Naive B cell (primary cell): Measurements from ENCODE around the gene FKBP2. TPM values are rescaled to one million over a fixed set of nuclear protein-coding genes. Genes with fewer than 3 reads are reported as not detected.

Source experiments
- ATAC-seq, 2 donors: fragments of 150-1000 bp; cut with Tn5 transposase; 2 replicates each; pipeline ENCODE4 v1.10.0; 2021; ENCODE audit warnings: low read depth in 2 of 2, mild to moderate bottlenecking in 2 of 2, moderate library complexity in 2 of 2
- DNase-seq: peaks from one replicate; pipeline ENCODE4 v3.0.0; 2022
- H3K27ac Mint-ChIP-seq, 6 donors: one replicate each; pipeline ENCODE4 v1.8.0; 2020 to 2022; ENCODE audit warnings: mild to moderate bottlenecking in 6 of 6, mixed read lengths in 6 of 6, moderate library complexity in 5 of 6, inconsistent platforms in 2 of 6
- H3K27me3 Mint-ChIP-seq, 3 donors: one replicate each; pipeline ENCODE4 v1.8.0; 2021 to 2022; ENCODE audit warnings: mixed read lengths in 3 of 3, mild to moderate bottlenecking in 1 of 3
- H3K36me3 Mint-ChIP-seq, 2 donors: one replicate each; pipeline ENCODE4 v1.8.0; 2020 to 2022; ENCODE audit warnings: mixed read lengths in 2 of 2, inconsistent platforms in 1 of 2, mild to moderate bottlenecking in 1 of 2
- H3K4me1 Mint-ChIP-seq, 3 donors: one replicate each; pipeline ENCODE4 v1.8.0; 2020 to 2022; ENCODE audit warnings: mixed read lengths in 3 of 3, inconsistent platforms in 1 of 3, mild to moderate bottlenecking in 1 of 3, moderate library complexity in 1 of 3
- H3K4me3 Mint-ChIP-seq, 8 donors: one replicate each; pipeline ENCODE4 v1.8.0; 2020 to 2022; ENCODE audit warnings: mild to moderate bottlenecking in 8 of 8, mixed read lengths in 8 of 8, moderate library complexity in 8 of 8, inconsistent platforms in 2 of 8
- H3K9me3 Mint-ChIP-seq, 7 donors: one replicate each; pipeline ENCODE4 v1.8.0; 2020 to 2022; ENCODE audit warnings: mixed read lengths in 7 of 7, mild to moderate bottlenecking in 5 of 7, inconsistent platforms in 2 of 7, moderate library complexity in 1 of 7
- polyA plus RNA-seq, 6 donors: library from polyadenylated mRNA; unstranded; fragments of 300-500 nt; fragmentation: Illumina TruSeq; gene quantifications; one replicate each; pipeline ENCODE4 v1.2.3, GENCODE V29; 2021; ENCODE audit warnings: low read depth in 6 of 6

The FKBP2 gene
- polyA plus RNA-seq, 6 donors from 2014 or later: 65.3 to 94.8 (median 79.8) TPM

- ATAC-seq (no peak), DNase-seq (no peak)
- H3K4me3 Mint-ChIP-seq: peak overlapping the region; percentile 90 to 96 (median 93)
- peaks cover 44 to 81% (median 78%) of the 10 kb centered on the region in 3 donors for H3K4me1 Mint-ChIP-seq
- H3K9me3 Mint-ChIP-seq: no peaks in the 10 kb centered on the region
- H3K36me3 Mint-ChIP-seq: peaks cover 9 to 28% of the 10 kb centered on the region in 2 donors
- H3K27me3 Mint-ChIP-seq: no peaks in the 10 kb centered on the region
- H3K27ac Mint-ChIP-seq: peak overlapping the region; percentile 90 to 96 (median 92)
These were observed 32.7 kb upstream of the FKBP2 start for GRCh38 chr11:64208086-64208795.

- Mint-ChIP-seq H3K4me3 (peak overlapping the region; percentile 9 to 90 (median 69)), H3K36me3 (peaks cover 5 to 21% of the 10 kb centered on the region in 2 donors), H3K27me3 (no peaks in the 10 kb centered on the region), H3K27ac (peak overlapping the region; percentile 14 to 96 (median 88)), H3K9me3 (no peaks in the 10 kb centered on the region), H3K4me1 (peaks cover 48 to 83% (median 81%) of the 10 kb centered on the region in 3 donors)
- DNase-seq: no peak
- no peak for ATAC-seq
These were observed 31.9 kb upstream of the FKBP2 start for GRCh38 chr11:64208796-64209562.

GRCh38 chr11:64209563-64209843 lies 31.4 kb upstream of the FKBP2 start:
- Mint-ChIP-seq H3K9me3 (no peaks in the 10 kb centered on the region), H3K4me3 (peak overlapping the region in 3 of 8 donors; percentile 24 to 67 (median 56))

GRCh38 chr11:64210301-64211020 lies 30.4 kb upstream of the FKBP2 start:
- Mint-ChIP-seq H3K36me3 (peaks cover 6 to 13% of the 10 kb centered on the region in 2 donors), H3K27ac (peak overlapping the region in 3 of 6 donors; percentile 19 to 90 (median 49)), H3K27me3 (no peaks in the 10 kb centered on the region), H3K4me3 (peak overlapping the region in 1 of 8 donors; percentile 47), H3K4me1 (peaks cover 46 to 83% (median 75%) of the 10 kb centered on the region in 3 donors), H3K9me3 (no peaks in the 10 kb centered on the region)
- ATAC-seq: no peak
- no peak for DNase-seq

More at GRCh38 chr11:64209563-64209843, 31.4 kb upstream of the FKBP2 start:
- H3K4me1 Mint-ChIP-seq: peaks cover 46 to 83% (median 77%) of the 10 kb centered on the region in 3 donors
- ATAC-seq: no peak
- H3K27me3 Mint-ChIP-seq: no peaks in the 10 kb centered on the region
- H3K27ac Mint-ChIP-seq: peak overlapping the region in 3 of 6 donors; percentile 32 to 96 (median 85)
- no peak for DNase-seq
- peaks cover 2 to 15% of the 10 kb centered on the region in 2 donors for H3K36me3 Mint-ChIP-seq

- H3K4me1 Mint-ChIP-seq: peaks cover 42 to 79% (median 70%) of the 10 kb centered on the region in 3 donors
- peak overlapping the region in 4 of 6 donors; percentile 7 to 70 (median 46) for H3K27ac Mint-ChIP-seq
- DNase-seq: no peak
- no peak for ATAC-seq
- H3K27me3 Mint-ChIP-seq: no peaks in the 10 kb centered on the region
- H3K36me3 Mint-ChIP-seq: peaks cover 6 to 13% of the 10 kb centered on the region in 2 donors
- no peak overlapping the region for H3K4me3 Mint-ChIP-seq
- no peaks in the 10 kb centered on the region for H3K9me3 Mint-ChIP-seq
These were observed 29.6 kb upstream of the FKBP2 start for GRCh38 chr11:64211181-64211872.

GRCh38 chr11:64216879-64217278 lies 24.0 kb upstream of the FKBP2 start:
- H3K36me3 Mint-ChIP-seq: peaks cover 6 to 11% of the 10 kb centered on the region in 2 donors

GRCh38 chr11:64218628-64219353 lies 22.1 kb upstream of the FKBP2 start:
- Mint-ChIP-seq H3K9me3 (no peaks in the 10 kb centered on the region), H3K4me3 (no peak overlapping the region), H3K36me3 (peaks cover 0 to 6% of the 10 kb centered on the region in 2 donors), H3K27me3 (no peaks in the 10 kb centered on the region), H3K4me1 (peaks cover 16 to 22% (median 22%) of the 10 kb centered on the region in 3 donors), H3K27ac (peak overlapping the region in 3 of 6 donors; percentile 26 to 88 (median 35))
- ATAC-seq: no peak
- no peak for DNase-seq

More at GRCh38 chr11:64216879-64217278, 24.0 kb upstream of the FKBP2 start:
- ATAC-seq (no peak), DNase-seq (no peak)
- peak overlapping the region in 2 of 6 donors; percentile 24 to 38 for H3K27ac Mint-ChIP-seq
- peak overlapping the region in 2 of 8 donors; percentile 25 to 56 for H3K4me3 Mint-ChIP-seq
- no peaks in the 10 kb centered on the region for H3K27me3 Mint-ChIP-seq
- H3K4me1 Mint-ChIP-seq: peaks cover 25 to 39% (median 34%) of the 10 kb centered on the region in 3 donors
- H3K9me3 Mint-ChIP-seq: no peaks in the 10 kb centered on the region

- Mint-ChIP-seq H3K4me1 (peaks cover 17 to 22% (median 18%) of the 10 kb centered on the region in 3 donors), H3K36me3 (peaks cover 0 to 6% of the 10 kb centered on the region in 2 donors), H3K4me3 (no peak overlapping the region), H3K9me3 (no peaks in the 10 kb centered on the region), H3K27me3 (no peaks in the 10 kb centered on the region), H3K27ac (peak overlapping the region in 1 of 6 donors; percentile 88)
- ATAC-seq (no peak), DNase-seq (no peak)
These were observed 21.6 kb upstream of the FKBP2 start for GRCh38 chr11:64219354-64219684.

GRCh38 chr11:64219755-64220154 lies 21.1 kb upstream of the FKBP2 start:
- no peak overlapping the region for H3K4me3 Mint-ChIP-seq
- peak overlapping the region in 1 of 6 donors; percentile 69 for H3K27ac Mint-ChIP-seq
- peaks cover 17 to 22% (median 19%) of the 10 kb centered on the region in 3 donors for H3K4me1 Mint-ChIP-seq
- H3K27me3 Mint-ChIP-seq: no peaks in the 10 kb centered on the region
- H3K9me3 Mint-ChIP-seq: no peaks in the 10 kb centered on the region
- DNase-seq (no peak), ATAC-seq (no peak)
- H3K36me3 Mint-ChIP-seq: peaks cover 0 to 6% of the 10 kb centered on the region in 2 donors

- DNase-seq (no peak), ATAC-seq (no peak)
- Mint-ChIP-seq H3K9me3 (no peaks in the 10 kb centered on the region), H3K27ac (peak overlapping the region in 1 of 6 donors; percentile 69), H3K4me3 (no peak overlapping the region), H3K36me3 (peaks cover 0 to 2% of the 10 kb centered on the region in 2 donors), H3K4me1 (peaks cover 15 to 22% (median 17%) of the 10 kb centered on the region in 3 donors), H3K27me3 (no peaks in the 10 kb centered on the region)
These were observed 20.6 kb upstream of the FKBP2 start for GRCh38 chr11:64220271-64220670.

GRCh38 chr11:64220798-64221197 lies 20.1 kb upstream of the FKBP2 start:
- H3K4me3 Mint-ChIP-seq: no peak overlapping the region
- no peak for DNase-seq
- H3K36me3 Mint-ChIP-seq: no peaks in the 10 kb centered on the region
- H3K4me1 Mint-ChIP-seq: peaks cover 12 to 22% (median 14%) of the 10 kb centered on the region in 3 donors
- H3K27me3 Mint-ChIP-seq: no peaks in the 10 kb centered on the region
- ATAC-seq: no peak
- no peak overlapping the region for H3K27ac Mint-ChIP-seq
- H3K9me3 Mint-ChIP-seq: no peaks in the 10 kb centered on the region

GRCh38 chr11:64222651-64223000 lies 18.3 kb upstream of the FKBP2 start:
- no peaks in the 10 kb centered on the region for H3K36me3 Mint-ChIP-seq
- no peaks in the 10 kb centered on the region for H3K9me3 Mint-ChIP-seq
- no peak for DNase-seq
- no peak overlapping the region for H3K4me3 Mint-ChIP-seq
- peak overlapping the region in 1 of 6 donors; percentile 4 for H3K27ac Mint-ChIP-seq
- no peak for ATAC-seq
- H3K27me3 Mint-ChIP-seq: no peaks in the 10 kb centered on the region
- peaks cover 16 to 31% (median 21%) of the 10 kb centered on the region in 3 donors for H3K4me1 Mint-ChIP-seq
